ENCODE measurements around the gene ADGRL3.
"Not testable (repeated sequence)": the region's sequence is repeated elsewhere in the genome, so short reads cannot be mapped to it uniquely, and the experiment has no call there.

The ADGRL3 gene

DNA sequence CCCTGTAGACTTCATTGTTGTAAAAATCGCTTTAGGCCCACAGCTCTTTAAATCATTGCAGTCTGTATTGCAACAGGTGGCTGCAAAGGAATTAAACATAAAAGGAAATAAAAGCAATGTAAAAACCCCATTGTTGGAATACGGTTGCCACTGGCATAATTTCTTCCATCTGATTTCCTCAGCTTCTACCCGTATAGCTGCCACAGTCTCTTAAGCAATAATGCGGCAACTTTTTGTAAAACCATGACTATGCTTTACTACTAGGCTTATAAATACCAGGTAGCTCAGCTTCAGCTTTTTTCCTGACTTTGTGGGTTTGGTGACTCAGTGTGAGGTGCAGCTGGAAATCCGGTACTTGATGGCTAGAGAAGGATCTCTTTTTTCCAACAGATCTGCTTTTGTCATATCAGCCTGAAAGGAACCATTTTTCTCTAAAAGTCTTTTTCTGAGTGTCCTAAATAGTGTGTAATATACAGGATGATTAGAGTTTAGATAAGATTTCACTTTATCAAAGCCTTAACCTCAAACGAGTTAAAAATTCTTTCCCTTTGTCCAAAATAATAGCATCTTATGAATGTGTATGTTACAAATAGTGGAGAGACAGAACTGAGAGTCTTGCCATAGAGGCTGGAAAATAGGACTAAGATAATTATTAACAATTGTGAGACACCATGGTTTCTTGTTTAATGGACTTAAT lies 268.0 kb downstream of the ADGRL3 start:
- no peak overlapping the region for H3K4me3 ChIP-seq (ENCODE audit: low read depth, low read length)

DNA sequence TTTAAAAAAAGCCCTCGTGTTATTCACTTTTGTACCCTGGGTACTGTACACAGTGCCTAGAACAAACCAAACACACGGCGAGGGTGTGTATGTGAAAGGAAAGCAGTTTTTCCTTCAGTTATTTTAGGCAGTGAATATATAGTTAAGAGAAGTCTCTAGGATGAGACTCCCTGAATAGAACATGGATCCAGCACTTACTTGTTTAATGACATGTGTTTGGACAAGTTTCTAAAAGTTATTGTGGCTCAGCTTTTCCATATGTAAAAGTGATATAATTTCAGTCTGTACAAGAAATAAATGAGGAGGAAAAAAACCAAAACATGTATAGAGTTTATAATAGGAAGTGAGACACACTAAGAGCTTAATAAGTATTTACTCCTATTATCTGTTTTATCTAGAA lies 273.2 kb downstream of the ADGRL3 start:
- H3K4me3 ChIP-seq (ENCODE audit: low read depth, low read length): no peak overlapping the region

DNA sequence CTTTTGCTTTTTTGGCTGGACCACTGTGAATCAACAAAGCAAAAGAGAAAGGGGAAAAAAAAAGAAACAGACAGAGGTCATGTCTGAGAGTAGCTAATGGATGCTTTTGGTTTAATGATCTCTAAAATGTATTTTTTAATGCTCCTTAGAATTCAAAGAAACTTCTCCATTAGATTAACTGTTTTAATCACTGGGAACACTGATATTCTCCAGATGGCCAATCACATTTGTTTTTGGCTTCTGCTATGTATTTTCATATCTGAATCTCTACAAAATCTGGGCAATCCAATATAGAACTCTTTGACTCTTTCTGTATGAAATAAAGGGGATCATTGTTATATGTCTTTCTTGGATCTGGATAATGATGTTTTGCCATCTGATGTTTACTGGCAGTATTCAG lies 278.2 kb downstream of the ADGRL3 start:
- H3K4me3 ChIP-seq (ENCODE audit: low read depth, low read length): no peak overlapping the region

DNA sequence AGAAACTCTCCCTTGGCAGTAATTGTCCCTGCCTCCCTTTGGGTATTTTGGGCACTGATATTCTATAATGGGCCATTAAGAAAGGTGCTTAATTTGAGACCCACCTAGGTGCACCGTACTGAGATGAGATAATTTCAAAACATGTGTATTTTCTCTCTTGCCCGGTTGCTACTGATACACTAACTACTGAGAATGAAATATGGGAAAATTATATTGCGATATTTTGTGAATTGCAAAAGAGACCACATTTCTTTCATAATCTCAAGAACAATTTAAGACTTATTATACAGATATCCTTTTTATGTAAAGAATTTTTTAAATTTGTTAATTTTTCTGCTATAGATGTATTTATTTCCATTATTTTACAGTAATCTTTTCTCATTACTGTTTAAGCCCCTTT lies 284.9 kb downstream of the ADGRL3 start:
- no peak overlapping the region for H3K4me3 ChIP-seq (ENCODE audit: low read depth, low read length)

DNA sequence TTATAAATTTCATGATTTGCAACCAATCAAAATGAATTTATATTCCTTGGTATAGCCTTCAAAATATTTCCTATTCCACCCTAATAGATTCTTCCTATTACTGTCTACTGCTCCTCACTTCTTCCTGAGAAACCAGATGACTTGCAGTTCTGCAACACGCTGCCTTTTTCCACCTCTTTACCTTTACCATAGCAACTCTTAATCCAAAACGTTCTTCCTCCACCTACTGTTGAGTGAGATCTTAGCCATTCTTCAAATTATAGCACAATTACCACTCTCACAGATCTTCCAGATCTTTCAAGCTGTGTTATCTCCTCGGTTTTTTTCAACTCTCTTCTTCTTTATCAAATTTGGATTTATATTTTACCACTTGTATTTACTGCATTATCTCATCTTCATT lies 289.8 kb downstream of the ADGRL3 start:
- H3K4me3 ChIP-seq (ENCODE audit: low read depth, low read length): no peak overlapping the region

DNA sequence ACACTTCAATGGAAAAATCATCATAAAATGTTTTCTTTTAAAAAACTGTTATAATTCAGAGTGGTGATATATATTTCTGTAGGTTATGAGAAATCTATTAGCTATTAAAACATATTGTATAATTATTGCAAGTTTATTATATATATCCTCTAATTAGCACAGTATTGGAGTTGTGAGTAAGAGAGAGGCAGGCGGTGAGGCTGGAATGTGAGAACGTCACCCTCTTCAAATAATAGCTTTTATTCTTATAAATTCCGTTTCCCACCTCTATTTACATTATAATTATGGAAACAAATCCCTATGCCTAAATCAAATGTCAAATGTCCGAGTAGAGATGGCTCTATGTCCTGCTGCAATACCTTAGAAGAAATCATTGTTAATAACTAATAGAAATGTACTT lies 292.9 kb downstream of the ADGRL3 start:
- H3K4me3 ChIP-seq (ENCODE audit: low read depth, low read length): no peak overlapping the region

DNA sequence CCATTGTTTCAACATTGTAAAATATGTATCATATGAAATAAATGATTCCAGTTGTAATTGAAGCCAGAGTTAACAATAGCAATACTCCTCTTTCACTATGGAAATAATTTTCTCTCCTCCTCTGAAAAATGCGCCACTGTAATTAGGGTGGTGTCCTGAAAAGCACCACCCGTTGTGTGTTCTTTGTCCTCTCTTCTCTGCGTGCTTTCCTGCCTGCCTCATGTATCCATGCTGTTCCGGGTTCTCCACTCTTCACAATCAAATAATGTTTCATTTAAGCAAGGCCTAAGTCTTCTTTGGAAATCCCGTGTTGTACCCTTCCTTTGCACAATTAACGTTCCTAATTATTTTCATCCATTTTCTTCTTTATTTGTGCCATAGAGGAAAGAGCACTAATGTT lies 293.3 kb downstream of the ADGRL3 start:
- no peak overlapping the region for H3K4me3 ChIP-seq (ENCODE audit: low read depth, low read length)

DNA sequence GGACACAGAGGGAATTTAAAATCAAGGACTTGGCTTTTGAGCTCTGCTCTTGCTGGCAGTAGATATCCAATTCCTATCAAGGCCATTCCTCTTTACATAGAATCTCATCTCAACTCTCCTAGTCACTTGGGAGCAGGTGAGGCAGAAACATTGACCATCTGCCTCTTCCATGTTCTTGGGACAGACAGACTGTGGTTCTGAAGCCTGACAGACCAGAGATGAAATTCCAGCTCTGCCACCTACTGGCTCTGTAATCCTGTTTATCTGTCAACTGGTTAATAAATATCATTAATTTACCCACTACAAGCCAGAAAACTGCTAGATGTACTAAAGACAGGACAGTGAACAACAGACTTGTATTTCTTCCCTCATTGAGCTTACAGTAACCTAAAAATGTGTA lies 300.8 kb downstream of the ADGRL3 start:
- no peak overlapping the region for H3K4me3 ChIP-seq (ENCODE audit: low read depth, low read length)

DNA sequence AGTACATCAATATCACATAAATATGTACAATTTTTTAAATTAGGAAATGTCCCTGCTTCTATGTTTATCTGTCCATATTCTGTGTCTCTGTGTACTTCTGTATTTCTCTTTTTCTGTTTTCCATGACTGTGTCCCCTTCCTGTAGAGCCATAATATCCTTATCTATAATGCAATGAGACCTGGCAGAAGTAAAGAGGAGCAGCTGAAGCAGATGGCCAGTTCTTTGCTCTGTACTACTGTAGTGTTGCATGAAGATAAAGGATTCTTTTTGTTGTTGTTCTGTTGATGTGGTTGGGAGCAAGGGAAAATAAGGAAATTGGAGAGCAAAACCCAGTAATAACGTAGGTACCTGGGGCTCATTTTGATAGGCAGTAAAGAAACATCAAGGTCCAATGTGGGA lies 301.7 kb downstream of the ADGRL3 start:
- no peak overlapping the region for H3K4me3 ChIP-seq (ENCODE audit: low read depth, low read length)

DNA sequence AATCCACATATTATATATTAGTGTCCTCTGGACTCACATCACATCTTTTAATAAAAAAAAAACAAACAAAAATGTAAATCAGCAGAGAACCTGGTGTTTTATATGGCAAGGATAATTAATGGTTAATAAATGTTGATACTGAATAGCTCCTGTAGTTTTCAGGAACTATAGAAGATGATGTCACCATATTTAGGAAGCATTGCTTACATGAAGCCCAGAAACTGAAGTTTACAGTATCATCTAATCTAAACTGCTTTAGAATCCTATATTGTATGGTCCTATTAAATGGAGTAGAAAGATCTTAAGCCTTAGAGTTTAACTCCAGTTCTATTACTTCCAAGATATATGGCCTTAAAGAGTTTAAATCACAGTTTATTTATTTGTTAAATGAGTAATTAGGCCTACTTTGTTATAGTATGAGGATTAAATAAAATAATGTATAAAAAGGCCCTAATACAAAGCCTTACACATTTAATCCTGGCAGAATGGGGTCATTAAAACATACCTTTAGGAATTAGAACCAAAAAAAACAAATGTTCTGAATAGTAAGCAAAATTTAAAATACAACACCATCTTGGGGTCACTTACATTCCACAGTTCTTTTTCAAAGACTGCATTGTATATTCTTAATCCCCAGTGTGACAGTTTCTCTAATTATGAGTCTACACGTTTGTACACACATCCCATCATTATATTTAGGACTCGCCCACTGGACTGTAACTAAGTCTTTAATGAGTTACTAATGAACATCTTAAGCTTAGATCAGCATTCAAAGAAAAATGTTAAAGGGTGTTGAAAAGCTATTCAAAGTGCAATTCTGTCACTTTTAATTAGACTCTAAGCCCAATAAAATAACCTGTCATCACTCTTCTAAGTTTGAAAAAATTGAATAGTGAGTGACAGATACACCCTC lies 305.9 kb downstream of the ADGRL3 start:
- H3K4me3 ChIP-seq (ENCODE audit: low read depth, low read length): no peak overlapping the region

DNA sequence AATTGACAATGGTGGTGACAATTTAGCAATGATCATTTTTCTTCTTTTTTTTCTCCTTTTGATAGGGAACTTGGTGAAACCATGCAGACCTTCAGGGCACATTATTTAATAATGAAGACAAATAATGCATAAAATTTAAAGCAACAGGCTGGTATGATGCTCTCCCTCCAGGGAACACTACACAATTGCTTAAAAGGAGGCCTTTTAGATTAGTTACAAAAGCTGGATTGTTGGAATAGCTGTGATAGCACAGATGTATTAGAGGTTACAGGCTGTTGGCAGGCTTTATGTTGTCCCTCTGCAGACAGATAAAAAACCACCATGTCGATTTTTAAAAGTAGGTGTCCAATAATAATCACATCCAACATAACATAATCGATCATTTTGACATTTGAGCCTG lies 307.0 kb downstream of the ADGRL3 start:
- no peak overlapping the region for H3K4me3 ChIP-seq (ENCODE audit: low read depth, low read length)

DNA sequence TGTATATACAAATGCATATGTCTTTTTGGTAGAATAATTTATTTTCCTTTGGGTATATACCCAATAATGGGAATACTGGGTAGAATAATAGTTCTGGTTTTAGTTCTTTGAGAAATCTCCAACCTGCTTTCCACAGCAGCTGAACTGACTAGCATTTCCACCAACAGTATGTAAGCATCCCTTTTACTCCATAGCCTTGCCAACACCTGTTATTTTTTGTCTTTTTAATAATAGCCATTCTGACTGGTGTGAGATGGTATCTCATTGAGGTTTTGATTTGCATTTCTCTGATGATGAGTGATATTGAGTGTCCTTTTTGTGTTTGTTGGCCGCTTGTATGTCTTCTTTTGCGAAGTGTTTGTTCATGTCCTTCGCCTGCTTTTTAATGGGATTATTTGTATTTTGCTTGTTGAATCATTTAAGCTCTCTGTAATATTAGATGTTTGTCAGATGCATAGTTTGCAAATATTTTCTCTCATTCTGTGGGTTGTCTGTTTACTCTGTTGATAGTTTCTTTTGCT lies 309.7 kb downstream of the ADGRL3 start:
- not testable (repeated sequence) for H3K4me3 ChIP-seq (ENCODE audit: low read depth, low read length)

DNA sequence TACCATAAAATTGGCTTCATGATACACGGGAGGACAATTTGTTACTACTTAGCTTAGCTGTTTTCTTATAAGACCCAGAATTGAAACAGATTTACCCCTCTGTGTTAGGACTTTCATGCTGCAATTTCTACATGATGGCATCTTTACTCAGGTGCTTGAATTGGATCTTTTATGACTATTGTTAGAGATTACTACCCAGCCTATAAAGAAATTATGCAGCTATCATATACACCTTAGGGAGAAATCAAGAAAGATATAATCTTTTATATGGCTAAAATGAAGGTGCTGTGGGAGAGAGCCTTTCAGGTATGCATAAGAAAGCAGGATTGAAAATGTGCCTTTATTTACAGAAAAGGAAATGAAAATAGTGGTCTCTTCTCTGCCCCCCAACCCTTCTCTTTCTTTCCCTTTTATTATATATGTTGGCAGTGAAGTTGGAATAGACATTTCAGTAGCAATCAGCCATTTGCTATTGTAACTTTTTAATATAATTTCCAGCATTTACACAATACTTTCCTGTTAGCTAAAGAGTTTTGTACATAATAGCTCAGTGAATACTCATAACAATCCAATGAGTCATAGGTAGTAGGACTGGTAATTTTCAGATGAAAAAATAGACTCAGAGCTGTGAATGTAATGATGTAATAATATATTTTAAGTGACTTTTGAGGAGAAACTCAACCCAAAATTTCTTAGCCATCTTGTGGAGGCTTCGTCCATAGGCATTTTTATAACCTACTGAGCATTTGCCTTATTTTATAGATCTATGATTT lies 311.8 kb downstream of the ADGRL3 start:
- no peak overlapping the region for H3K4me3 ChIP-seq (ENCODE audit: low read depth, low read length)

DNA sequence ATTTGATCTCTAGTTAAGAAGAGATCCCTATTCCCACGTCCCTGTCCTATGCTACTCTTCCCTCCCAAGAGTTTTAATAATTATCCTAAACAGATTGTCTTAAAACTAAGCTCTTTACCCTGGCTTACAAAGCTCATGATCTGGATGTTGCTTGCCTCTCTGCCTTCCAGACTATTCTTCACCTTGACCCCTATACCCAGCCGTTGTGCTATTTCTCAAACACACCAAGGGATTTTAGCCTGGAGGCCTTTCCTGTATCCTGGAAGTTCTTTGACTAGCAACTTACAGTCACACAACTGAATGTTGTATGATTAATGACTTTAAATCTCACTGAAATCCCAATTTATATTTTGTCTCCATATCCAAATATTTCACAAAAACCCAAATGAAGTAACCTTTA lies 314.9 kb downstream of the ADGRL3 start:
- no peak overlapping the region for H3K4me3 ChIP-seq (ENCODE audit: low read depth, low read length)

DNA sequence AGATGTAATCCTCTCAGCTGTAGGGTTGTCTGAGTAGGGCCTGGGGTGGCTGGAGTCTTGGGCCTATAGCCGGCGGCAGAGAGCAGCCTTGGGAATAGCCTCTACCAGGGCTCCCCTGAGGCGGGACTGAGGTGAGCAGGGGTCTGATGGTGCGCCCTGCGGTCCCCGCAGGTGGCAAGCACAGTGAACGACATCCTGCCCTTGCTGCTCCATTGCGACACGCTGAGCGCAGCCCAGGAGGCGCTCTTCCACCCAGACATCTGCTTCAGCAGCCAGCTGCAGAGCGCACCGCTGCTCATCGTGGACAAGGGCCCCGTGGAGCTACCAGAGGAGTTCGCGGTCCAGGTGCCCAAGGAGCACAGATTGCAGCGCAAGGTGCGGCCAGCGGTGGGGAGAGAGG lies 317.0 kb downstream of the ADGRL3 start:
- H3K4me3 ChIP-seq (ENCODE audit: low read depth, low read length): no peak overlapping the region

DNA sequence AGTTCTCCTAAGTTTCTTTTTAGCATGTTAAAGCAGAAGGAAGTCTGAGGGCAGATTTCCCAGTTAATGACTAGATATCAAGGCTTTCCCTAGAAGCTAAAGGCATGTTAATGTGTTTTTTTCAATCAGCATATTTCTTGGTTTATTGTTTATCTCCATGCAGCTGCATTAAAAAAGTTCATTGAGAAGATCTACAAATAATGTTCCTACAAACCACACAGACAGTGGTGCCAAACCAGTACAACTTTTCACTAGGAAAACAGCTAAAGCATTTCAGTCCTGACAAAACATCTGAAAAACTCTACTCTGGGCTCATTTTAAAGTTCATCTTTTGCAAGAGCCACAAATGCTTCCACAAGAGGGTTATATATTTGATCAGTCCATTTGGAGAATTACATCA lies 320.0 kb downstream of the ADGRL3 start:
- H3K4me3 ChIP-seq (ENCODE audit: low read depth, low read length): no peak overlapping the region

DNA sequence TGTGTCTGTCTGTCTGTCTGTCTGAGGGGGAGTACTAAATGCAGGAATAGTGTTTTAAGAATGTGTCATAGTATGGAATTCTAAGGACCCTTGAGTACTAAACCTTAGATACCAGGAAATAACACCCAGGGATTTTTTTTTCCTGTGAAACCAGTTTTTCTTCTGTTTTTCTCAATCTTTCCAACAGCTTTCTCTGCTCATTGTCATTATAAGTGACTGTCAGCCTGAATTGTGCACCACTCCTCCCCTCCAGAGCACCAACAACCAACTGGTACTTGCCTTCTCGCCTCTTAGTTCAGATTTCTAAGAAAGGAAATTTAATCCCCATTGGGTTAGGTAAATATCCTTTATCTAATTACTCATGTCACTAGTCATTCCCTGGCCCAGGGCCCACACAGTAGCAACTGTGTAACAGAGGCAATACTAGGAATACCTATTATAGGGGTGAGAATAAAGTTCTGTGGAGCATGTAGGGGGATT lies 320.6 kb downstream of the ADGRL3 start:
- H3K4me3 ChIP-seq (ENCODE audit: low read depth, low read length): no peak overlapping the region

DNA sequence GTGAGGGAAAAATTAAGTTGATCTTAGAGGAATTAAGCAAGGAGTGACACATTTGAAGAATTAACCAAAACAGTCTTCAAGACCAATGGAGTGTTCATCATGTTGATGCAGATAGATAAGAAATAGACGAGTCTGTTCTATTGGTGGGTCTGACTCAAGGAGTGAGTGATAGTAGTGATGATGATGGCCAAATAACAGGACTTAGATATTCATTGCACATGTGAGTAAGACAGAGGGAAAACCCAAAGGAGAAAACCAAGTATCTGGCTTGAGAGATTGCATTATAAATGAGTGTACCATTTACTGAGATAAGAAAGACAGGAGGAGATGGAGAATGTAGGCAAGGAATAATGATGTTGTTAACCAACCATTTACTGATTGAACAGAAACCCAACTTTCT lies 321.3 kb downstream of the ADGRL3 start:
- H3K4me3 ChIP-seq (ENCODE audit: low read depth, low read length): no peak overlapping the region

DNA sequence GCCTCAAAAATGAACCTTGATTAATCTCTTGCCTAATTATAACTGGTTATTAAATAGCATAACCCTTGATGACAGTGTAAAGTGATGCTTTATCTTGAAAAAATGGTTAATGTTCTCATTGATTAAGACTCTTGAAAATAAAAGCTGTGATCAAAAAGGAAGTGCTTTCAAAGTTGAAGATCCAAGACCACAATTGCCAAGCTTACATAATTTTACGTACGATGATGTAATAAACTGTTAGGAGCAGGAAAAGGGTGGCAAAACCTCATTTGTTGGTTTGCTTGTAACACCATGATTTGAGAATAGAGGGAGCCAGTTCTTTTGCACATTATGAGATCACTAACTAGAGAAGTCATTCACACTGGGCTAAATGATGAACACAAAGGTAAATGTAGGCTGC lies 322.2 kb downstream of the ADGRL3 start:
- no peak overlapping the region for H3K4me3 ChIP-seq (ENCODE audit: low read depth, low read length)

DNA sequence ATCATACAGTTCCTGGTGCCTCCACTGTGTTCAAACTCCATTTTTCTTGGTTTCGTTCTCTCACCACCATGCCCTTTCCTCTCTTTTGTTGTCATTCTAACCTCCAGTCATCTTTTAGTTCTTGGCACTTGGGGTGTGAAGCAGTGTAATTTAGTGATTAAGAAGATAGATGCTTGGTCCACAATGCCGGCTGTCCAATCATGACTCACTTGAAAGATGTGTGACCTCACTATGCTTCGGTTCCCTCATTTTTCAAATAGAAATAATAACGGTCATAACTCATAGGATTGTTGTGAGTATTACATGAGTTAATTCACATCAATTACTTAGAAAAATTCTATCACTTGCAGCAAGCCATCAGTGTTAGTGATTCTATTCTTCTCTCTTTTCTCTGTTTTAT lies 327.8 kb downstream of the ADGRL3 start:
- no peak overlapping the region for H3K4me3 ChIP-seq (ENCODE audit: low read depth, low read length)

DNA sequence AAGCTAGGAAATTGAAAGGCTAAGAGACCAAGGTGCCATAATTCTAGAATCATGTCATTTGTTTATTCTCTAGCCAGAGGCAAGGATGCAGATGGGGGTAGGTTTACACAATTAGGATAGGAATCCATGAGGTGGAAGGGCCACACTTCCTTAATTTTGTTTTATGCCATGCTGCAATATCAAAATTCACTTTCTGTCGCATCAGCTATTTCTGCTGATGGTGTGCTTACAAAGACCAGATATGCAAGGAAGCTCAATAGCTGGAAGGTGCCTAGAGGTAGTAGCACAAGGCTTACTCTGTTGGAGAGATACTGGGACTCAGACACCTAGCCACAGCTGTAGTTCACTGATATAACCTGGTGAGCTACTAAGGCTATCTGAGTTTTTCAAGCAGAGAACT lies 328.5 kb downstream of the ADGRL3 start:
- H3K4me3 ChIP-seq (ENCODE audit: low read depth, low read length): no peak overlapping the region

Data from iPS-11a (cell line).